ENCODE data around the gene STK16. TPM values are rescaled to one million over a fixed set of nuclear protein-coding genes. Genes with fewer than 3 reads are reported as not detected.

Gene STK16
- total RNA-seq, 1 donor, result 31.8 TPM

GRCh38 chr2:219287580-219288265 lies 42.4 kb downstream of the STK16 start:
- no peak for DNase-seq (ENCODE audit: insufficient read length, low spot score, missing footprints)
- H3K4me3 ChIP-seq (ENCODE audit: insufficient read depth, low read length), result no peak overlapping the region
- H2AFZ ChIP-seq (ENCODE audit: low read length), result no peak overlapping the region
- H4K20me1 ChIP-seq (ENCODE audit: insufficient read depth, low read length), result peaks cover 5% of the 10 kb centered on the region
- H3K27ac ChIP-seq (ENCODE audit: low read depth, low read length), result no peak overlapping the region
- peaks cover 16% of the 10 kb centered on the region for H3K36me3 ChIP-seq (ENCODE audit: insufficient read depth, low read length)
- peaks cover 21% of the 10 kb centered on the region for H3K4me1 ChIP-seq (ENCODE audit: insufficient read depth, low read length)
- TF ChIP-seq, protein P1, sequence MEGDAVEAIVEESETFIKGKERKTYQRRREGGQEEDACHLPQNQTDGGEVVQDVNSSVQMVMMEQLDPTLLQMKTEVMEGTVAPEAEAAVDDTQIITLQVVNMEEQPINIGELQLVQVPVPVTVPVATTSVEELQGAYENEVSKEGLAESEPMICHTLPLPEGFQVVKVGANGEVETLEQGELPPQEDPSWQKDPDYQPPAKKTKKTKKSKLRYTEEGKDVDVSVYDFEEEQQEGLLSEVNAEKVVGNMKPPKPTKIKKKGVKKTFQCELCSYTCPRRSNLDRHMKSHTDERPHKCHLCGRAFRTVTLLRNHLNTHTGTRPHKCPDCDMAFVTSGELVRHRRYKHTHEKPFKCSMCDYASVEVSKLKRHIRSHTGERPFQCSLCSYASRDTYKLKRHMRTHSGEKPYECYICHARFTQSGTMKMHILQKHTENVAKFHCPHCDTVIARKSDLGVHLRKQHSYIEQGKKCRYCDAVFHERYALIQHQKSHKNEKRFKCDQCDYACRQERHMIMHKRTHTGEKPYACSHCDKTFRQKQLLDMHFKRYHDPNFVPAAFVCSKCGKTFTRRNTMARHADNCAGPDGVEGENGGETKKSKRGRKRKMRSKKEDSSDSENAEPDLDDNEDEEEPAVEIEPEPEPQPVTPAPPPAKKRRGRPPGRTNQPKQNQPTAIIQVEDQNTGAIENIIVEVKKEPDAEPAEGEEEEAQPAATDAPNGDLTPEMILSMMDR (IDR thresholded peaks at IDR 0.05; ENCODE audit: extremely low read depth, low read depth, low read length), result no peak
- H3K9me3 ChIP-seq (ENCODE audit: low read depth, low read length), result no peaks in the 10 kb centered on the region
- no peaks in the 10 kb centered on the region for H3K27me3 ChIP-seq (ENCODE audit: insufficient read depth, low read length)
- no peak overlapping the region for H3K4me2 ChIP-seq (ENCODE audit: insufficient read depth, low read length)
- no peaks in the 10 kb centered on the region for H3K79me2 ChIP-seq (ENCODE audit: insufficient read depth, low read length)

DNA sequence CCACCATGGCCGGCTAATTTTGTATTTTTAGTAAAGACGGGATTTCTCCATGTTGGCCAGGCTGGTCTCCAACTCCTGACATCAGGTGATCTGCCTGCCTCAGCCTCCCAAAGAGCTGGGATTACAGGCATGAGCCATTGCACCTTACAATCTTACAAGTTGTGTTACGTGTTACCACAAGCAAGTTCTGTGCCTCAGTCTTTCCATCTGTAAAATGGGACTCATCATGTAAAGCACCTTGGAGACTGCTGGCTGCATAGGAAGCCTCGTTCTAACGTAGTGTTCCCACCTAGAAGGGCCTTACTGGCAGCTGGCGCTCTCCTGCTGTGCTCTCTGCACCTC lies 43.9 kb downstream of the STK16 start:
- Histone ChIP-seq H3K4me3 (ENCODE audit: insufficient read depth, low read length) (no peak overlapping the region), H3K27ac (ENCODE audit: low read depth, low read length) (peak overlapping the region; percentile 50), H3K4me2 (ENCODE audit: insufficient read depth, low read length) (peak overlapping the region; percentile 20)

DNA sequence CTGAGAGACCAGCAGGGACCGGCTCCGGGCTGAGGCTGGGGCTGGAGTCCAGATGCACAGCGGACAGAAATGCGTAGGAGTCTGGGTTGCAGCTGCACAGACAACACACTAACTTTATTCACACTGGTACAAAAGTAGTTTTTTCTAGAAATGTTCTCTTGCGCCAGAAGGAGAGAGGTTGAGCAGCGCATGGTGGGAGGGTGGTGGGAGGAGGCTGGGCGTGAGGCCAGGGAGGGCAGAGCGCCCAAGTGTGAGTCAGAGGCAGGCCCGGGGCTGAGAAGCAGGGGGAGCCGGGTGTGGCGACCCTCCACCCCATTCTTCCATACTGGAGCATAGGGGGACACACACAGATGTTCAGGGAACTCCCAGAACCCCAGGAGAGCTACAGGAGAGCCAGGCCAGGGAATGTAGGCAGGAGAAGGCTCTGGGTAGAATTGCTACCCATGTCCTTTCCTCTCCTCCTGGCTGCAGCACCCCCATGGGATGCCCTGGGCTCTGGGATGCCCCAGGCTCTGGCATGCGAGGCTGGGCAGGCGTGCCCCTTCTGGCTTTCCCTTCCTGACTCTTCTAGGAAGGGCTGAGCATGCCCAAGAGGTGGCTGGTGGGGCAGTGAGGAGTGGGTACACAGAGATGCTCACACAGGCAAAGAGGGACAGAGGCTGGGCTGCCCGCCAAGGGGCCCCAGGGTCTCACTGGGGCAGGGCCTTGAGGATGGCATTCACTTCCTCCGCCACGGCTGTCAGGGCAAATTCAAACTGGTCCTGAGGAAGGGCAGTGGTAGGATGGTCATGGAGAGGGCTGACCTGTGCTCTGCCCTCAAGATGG lies 44.5 kb downstream of the STK16 start:
- peaks cover 1% of the 10 kb centered on the region for H4K20me1 ChIP-seq (ENCODE audit: insufficient read depth, low read length)
- H3K79me2 ChIP-seq (ENCODE audit: insufficient read depth, low read length), result no peaks in the 10 kb centered on the region
- TF ChIP-seq, protein P1 (IDR thresholded peaks at IDR 0.05; ENCODE audit: extremely low read depth, low read depth, low read length), result no peak
- peak; percentile 98 for DNase-seq (ENCODE audit: insufficient read length, low spot score, missing footprints)
- H3K36me3 ChIP-seq (ENCODE audit: insufficient read depth, low read length), result peaks cover 7% of the 10 kb centered on the region
- peaks cover 26% of the 10 kb centered on the region for H3K4me1 ChIP-seq (ENCODE audit: insufficient read depth, low read length)
- peak overlapping the region; percentile 12 for H3K4me3 ChIP-seq (ENCODE audit: insufficient read depth, low read length)
- no peaks in the 10 kb centered on the region for H3K27me3 ChIP-seq (ENCODE audit: insufficient read depth, low read length)
- peak overlapping the region; percentile 44 for H2AFZ ChIP-seq (ENCODE audit: low read length)
- no peaks in the 10 kb centered on the region for H3K9me3 ChIP-seq (ENCODE audit: low read depth, low read length)
- H3K27ac ChIP-seq (ENCODE audit: low read depth, low read length), result peak overlapping the region; percentile 50
- peak overlapping the region; percentile 20 for H3K4me2 ChIP-seq (ENCODE audit: insufficient read depth, low read length)

More for the DNA sequence above, 43.9 kb downstream of the STK16 start:
- TF ChIP-seq, protein P1 (IDR thresholded peaks at IDR 0.05; ENCODE audit: extremely low read depth, low read depth, low read length), result no peak
- no peaks in the 10 kb centered on the region for H3K9me3 ChIP-seq (ENCODE audit: low read depth, low read length)
- no peak for DNase-seq (ENCODE audit: insufficient read length, low spot score, missing footprints)
- H2AFZ ChIP-seq (ENCODE audit: low read length), result no peak overlapping the region
- peaks cover 21% of the 10 kb centered on the region for H3K4me1 ChIP-seq (ENCODE audit: insufficient read depth, low read length)
- H3K27me3 ChIP-seq (ENCODE audit: insufficient read depth, low read length), result no peaks in the 10 kb centered on the region
- H3K36me3 ChIP-seq (ENCODE audit: insufficient read depth, low read length), result peaks cover 10% of the 10 kb centered on the region
- peaks cover 5% of the 10 kb centered on the region for H4K20me1 ChIP-seq (ENCODE audit: insufficient read depth, low read length)
- H3K79me2 ChIP-seq (ENCODE audit: insufficient read depth, low read length), result no peaks in the 10 kb centered on the region

Measured in osteoblast (primary cell).